Liver (tissue), 3 donors: ENCODE results near the gene CGN.

Experiments used
- FOXA1 ChIP-seq: IDR thresholded peaks from 2 replicates; pipeline ENCODE4 v1.6.1; 2016; ENCODE audit warnings: antibody characterized with exemption
- GABPA ChIP-seq, 2 donors: IDR thresholded peaks in 1 of 2; conservative IDR thresholded peaks in 1 of 2; 2 replicates each; pipeline ENCODE4 v1.6.1; 2016; ENCODE audit warnings: antibody characterized with exemption in 2 of 2, mild to moderate bottlenecking in 1 of 2, moderate library complexity in 1 of 2
- HNF4A ChIP-seq, 2 donors: conservative IDR thresholded peaks; 2 replicates each; pipeline ENCODE4 v1.6.1; 2016; ENCODE audit warnings: antibody characterized with exemption in 2 of 2, mild to moderate bottlenecking in 2 of 2
- RAD21 ChIP-seq, 2 donors: IDR thresholded peaks; 2 replicates each; pipeline ENCODE4 v1.6.1; 2016; ENCODE audit warnings: antibody characterized with exemption in 2 of 2, mild to moderate bottlenecking in 2 of 2
- REST ChIP-seq: IDR thresholded peaks from 2 replicates; pipeline ENCODE4 v1.6.1; 2016; ENCODE audit warnings: antibody characterized with exemption, mild to moderate bottlenecking
- TAF1 ChIP-seq: conservative IDR thresholded peaks from 2 replicates; pipeline ENCODE4 v1.6.1; 2016; ENCODE audit warnings: antibody characterized with exemption, mild to moderate bottlenecking
- YY1 ChIP-seq: IDR thresholded peaks from 2 replicates; pipeline ENCODE4 v1.6.1; 2016; ENCODE audit warnings: antibody characterized with exemption, mild to moderate bottlenecking
- TF ChIP-seq, protein P1 (sequence below): fragments of 150-350 bp; IDR thresholded peaks from 2 replicates; pipeline ENCODE4 v1.5.1; 2017; ENCODE audit warnings: improper control_type of control experiment, low read depth, low read length; ENCODE audit not compliant: missing input control
- donor health status: healthy.
- donor health status: healthy.

- TF ChIP-seq TAF1 (no peak), HNF4A (conservative IDR thresholded peaks at IDR 0.05) (no peak), YY1 (no peak), FOXA1 (no peak), RAD21 (IDR thresholded peaks at IDR 0.05) (no peak), REST (no peak), GABPA (IDR thresholded peaks at IDR 0.05 in 1 of 2, conservative IDR thresholded peaks at IDR 0.05 in 1 of 2) (no peak)
- TF ChIP-seq, protein P1, sequence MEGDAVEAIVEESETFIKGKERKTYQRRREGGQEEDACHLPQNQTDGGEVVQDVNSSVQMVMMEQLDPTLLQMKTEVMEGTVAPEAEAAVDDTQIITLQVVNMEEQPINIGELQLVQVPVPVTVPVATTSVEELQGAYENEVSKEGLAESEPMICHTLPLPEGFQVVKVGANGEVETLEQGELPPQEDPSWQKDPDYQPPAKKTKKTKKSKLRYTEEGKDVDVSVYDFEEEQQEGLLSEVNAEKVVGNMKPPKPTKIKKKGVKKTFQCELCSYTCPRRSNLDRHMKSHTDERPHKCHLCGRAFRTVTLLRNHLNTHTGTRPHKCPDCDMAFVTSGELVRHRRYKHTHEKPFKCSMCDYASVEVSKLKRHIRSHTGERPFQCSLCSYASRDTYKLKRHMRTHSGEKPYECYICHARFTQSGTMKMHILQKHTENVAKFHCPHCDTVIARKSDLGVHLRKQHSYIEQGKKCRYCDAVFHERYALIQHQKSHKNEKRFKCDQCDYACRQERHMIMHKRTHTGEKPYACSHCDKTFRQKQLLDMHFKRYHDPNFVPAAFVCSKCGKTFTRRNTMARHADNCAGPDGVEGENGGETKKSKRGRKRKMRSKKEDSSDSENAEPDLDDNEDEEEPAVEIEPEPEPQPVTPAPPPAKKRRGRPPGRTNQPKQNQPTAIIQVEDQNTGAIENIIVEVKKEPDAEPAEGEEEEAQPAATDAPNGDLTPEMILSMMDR: no peak
Observed at GRCh38 chr1:151529211-151529702, 18.1 kb downstream of the CGN start.
